Mucosa of descending colon (tissue), 3 donors: ENCODE data around the gene GPD2. TPM values are rescaled to one million over a fixed set of nuclear protein-coding genes. Genes with fewer than 3 reads are reported as not detected.
"Not testable (repeated sequence)": the region's sequence is repeated elsewhere in the genome, so short reads cannot be mapped to it uniquely, and the experiment has no call there.

ENCODE experiments used
- ATAC-seq: fragments of 200-7000 bp; cut with Tn5 transposase; one replicate; pipeline ENCODE4 v1.9.1; 2020; ENCODE audit warnings: mild to moderate bottlenecking, moderate library complexity
- DNase-seq, 3 donors: peaks; one replicate each; pipeline ENCODE4 v3.0.0-alpha.2; 2020
- H3K36me3 ChIP-seq: fragments of 200-600 bp; one replicate; pipeline ENCODE4 v1.8.0; 2021; ENCODE audit warnings: low read depth, mild to moderate bottlenecking
- H3K4me1 ChIP-seq: fragments of 200-600 bp; one replicate; pipeline ENCODE4 v1.8.0; 2021; ENCODE audit warnings: low read depth, mild to moderate bottlenecking
- H3K4me3 ChIP-seq: fragments of 200-600 bp; one replicate; pipeline ENCODE4 v1.8.0; 2021; ENCODE audit warnings: mild to moderate bottlenecking
- H3K9me3 ChIP-seq: fragments of 200-600 bp; one replicate; pipeline ENCODE4 v1.8.0; 2021; ENCODE audit warnings: mild to moderate bottlenecking
- CTCF ChIP-seq: fragments of 200-600 bp; IDR thresholded peaks from one replicate; pipeline ENCODE4 v1.8.0; 2022; ENCODE audit warnings: antibody characterized with exemption, mild to moderate bottlenecking
- intact Hi-C, 2 donors: fragments of 100-400 bp; cut with DNase I in 1 of 2; cut with micrococcal nuclease in 1 of 2; formaldehyde crosslinking; loops; one replicate each; pipeline versions ENCODE4 v1.11.0 to v1.11.1; 2022; cut with DNase I, micrococcal nuclease
- total RNA-seq, 3 donors: library from RNA; stranded (reverse); fragmentation: NEBNext Ultra II Directional in 2 of 3; extraction: Animal tissue kit (Norgen Biotek cat#: 25700) in 2 of 3; gene quantifications; one replicate each; pipeline versions ENCODE4 v1.2.1 to v1.2.4, GENCODE V29; 2021 to 2023
- donor health status: DM: no; HTN: no; CAD: no; lungs with moderate emphysema.
- donor health status: DM: no; HTN: no; CAD: no.
- donor health status: DM: no; HTN: yes; CAD: no.

The GPD2 gene
- total RNA-seq, 3 donors from 2014 or later, result 42.9 to 83.5 (median 77.9) TPM

GRCh38 chr2:156489195-156489594 lies 53.0 kb downstream of the GPD2 start:
- H3K36me3 ChIP-seq, result no peaks in the 10 kb centered on the region
- ATAC-seq (no peak), DNase-seq (no peak)
- H3K9me3 ChIP-seq, result no peaks in the 10 kb centered on the region
- no peak overlapping the region for H3K4me3 ChIP-seq
- H3K4me1 ChIP-seq, result no peaks in the 10 kb centered on the region
- TF ChIP-seq CTCF, result no peak
- intact Hi-C loops, result no loop called here

- H3K4me1 ChIP-seq, result no peaks in the 10 kb centered on the region
- no peaks in the 10 kb centered on the region for H3K9me3 ChIP-seq
- no peaks in the 10 kb centered on the region for H3K36me3 ChIP-seq
- intact Hi-C loops, result no loop called here
- DNase-seq (no peak), ATAC-seq (no peak)
- TF ChIP-seq CTCF, result no peak
- no peak overlapping the region for H3K4me3 ChIP-seq
Measured at GRCh38 chr2:156489750-156490465, 53.7 kb downstream of the GPD2 start.

GRCh38 chr2:156490466-156490840 lies 54.3 kb downstream of the GPD2 start:
- ATAC-seq (no peak), DNase-seq (no peak)
- no peaks in the 10 kb centered on the region for H3K4me1 ChIP-seq
- TF ChIP-seq CTCF, result no peak
- intact Hi-C loops, result no loop called here
- no peak overlapping the region for H3K4me3 ChIP-seq
- H3K9me3 ChIP-seq, result no peaks in the 10 kb centered on the region
- H3K36me3 ChIP-seq, result no peaks in the 10 kb centered on the region

GRCh38 chr2:156491176-156491575 lies 55.0 kb downstream of the GPD2 start:
- intact Hi-C loops, result no loop called here
- Histone ChIP-seq H3K4me3 (no peak overlapping the region), H3K9me3 (no peaks in the 10 kb centered on the region), H3K4me1 (no peaks in the 10 kb centered on the region), H3K36me3 (no peaks in the 10 kb centered on the region)
- ATAC-seq, result no peak
- DNase-seq, result no peak
- no peak for TF ChIP-seq CTCF

- Histone ChIP-seq H3K4me3 (no peak overlapping the region), H3K9me3 (no peaks in the 10 kb centered on the region), H3K36me3 (no peaks in the 10 kb centered on the region), H3K4me1 (no peaks in the 10 kb centered on the region)
- DNase-seq, result no peak
- TF ChIP-seq CTCF, result no peak
- intact Hi-C loops, result no loop called here
- no peak for ATAC-seq
Measured at GRCh38 chr2:156492979-156493378, 56.8 kb downstream of the GPD2 start.

GRCh38 chr2:156495998-156496397 lies 59.8 kb downstream of the GPD2 start:
- H3K4me1 ChIP-seq, DNase-seq, ATAC-seq, H3K9me3 ChIP-seq, H3K36me3 ChIP-seq, intact Hi-C loops, H3K4me3 ChIP-seq: not testable (repeated sequence)
